Measurements from ENCODE around the gene DHRS4.

DHRS4 gene

DNA sequence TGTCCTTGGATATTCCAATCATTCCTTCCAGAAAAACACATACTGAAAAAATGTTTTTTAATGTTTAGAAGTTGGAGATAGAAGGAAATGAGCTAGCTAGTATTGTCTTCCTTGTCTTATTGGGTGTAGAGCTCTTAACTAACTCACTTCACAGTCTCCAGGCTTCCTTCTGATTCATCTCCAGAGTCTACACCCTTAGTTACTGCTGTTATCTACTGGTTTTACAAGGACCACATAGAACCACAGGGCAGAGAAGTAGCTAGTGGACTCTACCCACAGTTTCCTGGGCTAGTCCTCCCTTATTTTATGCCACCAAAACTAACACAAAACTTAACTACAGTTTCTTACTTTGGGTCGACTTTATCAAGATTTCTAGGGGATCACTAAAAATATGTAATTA is 31.0 kb upstream of the DHRS4 start:
- TF ChIP-seq, protein P1, sequence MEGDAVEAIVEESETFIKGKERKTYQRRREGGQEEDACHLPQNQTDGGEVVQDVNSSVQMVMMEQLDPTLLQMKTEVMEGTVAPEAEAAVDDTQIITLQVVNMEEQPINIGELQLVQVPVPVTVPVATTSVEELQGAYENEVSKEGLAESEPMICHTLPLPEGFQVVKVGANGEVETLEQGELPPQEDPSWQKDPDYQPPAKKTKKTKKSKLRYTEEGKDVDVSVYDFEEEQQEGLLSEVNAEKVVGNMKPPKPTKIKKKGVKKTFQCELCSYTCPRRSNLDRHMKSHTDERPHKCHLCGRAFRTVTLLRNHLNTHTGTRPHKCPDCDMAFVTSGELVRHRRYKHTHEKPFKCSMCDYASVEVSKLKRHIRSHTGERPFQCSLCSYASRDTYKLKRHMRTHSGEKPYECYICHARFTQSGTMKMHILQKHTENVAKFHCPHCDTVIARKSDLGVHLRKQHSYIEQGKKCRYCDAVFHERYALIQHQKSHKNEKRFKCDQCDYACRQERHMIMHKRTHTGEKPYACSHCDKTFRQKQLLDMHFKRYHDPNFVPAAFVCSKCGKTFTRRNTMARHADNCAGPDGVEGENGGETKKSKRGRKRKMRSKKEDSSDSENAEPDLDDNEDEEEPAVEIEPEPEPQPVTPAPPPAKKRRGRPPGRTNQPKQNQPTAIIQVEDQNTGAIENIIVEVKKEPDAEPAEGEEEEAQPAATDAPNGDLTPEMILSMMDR (IDR thresholded peaks at IDR 0.05; ENCODE audit: insufficient read depth, low read depth, low read length, missing control alignments) = no peak
- no peak for DNase-seq (ENCODE audit: low read depth)
- H3K4me3 ChIP-seq (ENCODE audit: low read length) = no peak overlapping the region

DNA sequence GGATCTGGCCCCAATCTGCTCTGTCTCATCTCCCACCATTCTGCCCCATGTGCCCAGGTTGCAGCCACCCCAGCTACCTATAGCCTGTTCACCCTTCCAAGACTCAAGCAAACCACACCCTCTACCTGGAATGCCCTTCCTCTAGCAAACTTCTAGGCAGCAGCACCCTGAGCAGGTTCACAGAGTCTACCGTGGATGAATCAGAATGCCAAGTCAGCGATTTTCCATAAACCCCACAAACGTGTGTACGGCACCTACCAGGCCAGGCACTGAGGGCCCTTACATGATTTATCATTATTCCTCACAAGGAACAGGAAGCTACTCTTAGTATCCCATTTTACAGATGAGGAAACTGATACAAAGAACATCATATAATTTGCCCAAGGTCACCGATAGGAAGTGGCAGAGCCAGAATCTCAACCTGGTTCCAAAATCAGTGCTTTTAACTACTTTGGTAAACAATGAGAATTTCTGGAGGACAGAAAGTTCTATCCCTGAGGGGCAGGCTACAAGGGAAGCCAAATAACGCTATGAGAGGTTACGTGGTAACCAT is 28.0 kb upstream of the DHRS4 start:
- no peak for DNase-seq (ENCODE audit: low read depth)
- TF ChIP-seq, protein P1 (IDR thresholded peaks at IDR 0.05; ENCODE audit: insufficient read depth, low read depth, low read length, missing control alignments) = no peak
- no peak overlapping the region for H3K4me3 ChIP-seq (ENCODE audit: low read length)

DNA sequence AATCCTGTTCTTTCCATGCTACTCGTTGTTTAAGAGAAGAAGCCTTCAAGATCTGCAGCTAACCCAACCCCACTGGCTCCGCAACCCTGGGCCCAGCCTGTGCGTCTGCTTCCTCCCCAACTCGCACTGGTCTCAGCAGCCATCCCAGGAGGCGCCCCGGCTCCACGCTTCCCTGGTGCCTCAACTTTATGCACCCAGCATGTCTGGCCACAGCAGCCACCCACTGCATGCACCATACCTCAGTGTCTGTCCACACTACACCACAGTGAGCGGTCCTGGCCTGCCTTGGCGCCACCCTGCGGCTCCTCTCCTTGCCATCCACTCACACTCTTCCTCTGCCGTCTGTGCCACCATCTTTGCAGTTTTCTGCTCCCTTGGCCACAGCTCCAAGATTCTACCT is 27.0 kb upstream of the DHRS4 start:
- H3K4me3 ChIP-seq (ENCODE audit: low read length) = no peak overlapping the region
- TF ChIP-seq, protein P1 (IDR thresholded peaks at IDR 0.05; ENCODE audit: insufficient read depth, low read depth, low read length, missing control alignments) = no peak
- DNase-seq (ENCODE audit: low read depth) = no peak

DNA sequence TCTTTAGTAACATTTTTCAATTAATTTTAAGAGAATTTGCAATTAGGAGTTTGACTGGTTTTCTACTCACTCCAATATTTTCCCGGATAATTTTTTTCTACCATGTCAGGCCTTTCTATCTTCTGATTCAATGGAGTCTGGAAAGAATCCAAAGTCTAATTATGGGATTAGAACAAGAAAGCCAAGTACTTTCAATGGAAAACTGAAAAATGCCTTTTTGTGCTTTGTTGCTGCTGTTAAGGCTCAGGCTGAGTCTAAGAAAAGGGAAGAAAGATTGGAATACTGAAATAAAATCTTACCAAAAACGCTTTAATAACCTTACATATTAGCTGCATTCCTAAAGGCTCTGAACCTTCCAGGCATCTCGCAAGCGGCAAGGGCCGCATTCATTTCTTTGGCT is 24.4 kb upstream of the DHRS4 start:
- TF ChIP-seq, protein P1 (IDR thresholded peaks at IDR 0.05; ENCODE audit: insufficient read depth, low read depth, low read length, missing control alignments) = no peak

DNA sequence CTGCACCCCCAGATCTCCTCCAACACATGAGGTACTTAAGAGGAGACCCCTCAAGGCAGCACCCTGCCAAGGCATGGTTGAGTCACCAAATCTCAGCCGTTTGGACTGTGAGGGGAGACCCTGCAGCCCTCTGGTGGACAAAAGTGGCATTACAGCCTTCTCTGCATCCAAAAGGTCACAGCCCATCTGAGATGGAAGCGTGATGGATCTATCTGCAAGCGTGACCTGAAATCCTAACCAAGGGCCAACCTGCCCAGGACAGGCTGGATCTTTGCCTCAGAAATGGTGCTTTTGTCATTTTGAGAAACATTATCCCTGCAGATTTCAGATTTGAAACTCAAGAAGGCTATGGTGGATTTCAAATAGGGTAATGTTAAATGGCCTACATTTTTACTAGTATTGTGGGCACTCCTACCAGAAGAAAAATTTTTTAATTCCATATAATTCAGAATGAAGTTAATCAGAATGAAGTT is 23.7 kb upstream of the DHRS4 start:
- TF ChIP-seq, protein P1 (IDR thresholded peaks at IDR 0.05; ENCODE audit: insufficient read depth, low read depth, low read length, missing control alignments) = peak; percentile 99
- peak; percentile 72 for DNase-seq (ENCODE audit: low read depth)

More for the DNA sequence above, 24.4 kb upstream of the DHRS4 start:
- no peak overlapping the region for H3K4me3 ChIP-seq (ENCODE audit: low read length)
- DNase-seq (ENCODE audit: low read depth) = no peak

DNA sequence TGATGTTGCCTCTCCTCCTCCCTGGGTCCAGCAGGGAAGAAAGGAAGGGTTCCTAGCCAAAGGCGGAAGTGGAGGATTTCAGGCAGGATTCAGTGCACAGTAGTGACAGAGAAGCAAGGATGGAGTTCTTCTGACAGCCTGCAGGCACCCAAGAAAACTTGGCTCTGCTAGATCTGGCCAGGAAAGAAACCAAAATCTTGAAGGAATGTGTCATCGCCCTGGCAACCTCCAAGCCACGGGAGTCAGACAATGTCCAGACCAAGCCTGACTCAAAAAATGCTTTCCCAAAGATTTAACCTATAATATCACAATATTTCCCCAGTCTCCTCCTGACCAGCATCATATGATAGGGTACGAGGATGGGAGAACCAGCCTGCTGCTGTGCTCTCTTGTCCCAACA is 22.8 kb upstream of the DHRS4 start:
- DNase-seq (ENCODE audit: low read depth) = no peak
- TF ChIP-seq, protein P1 (IDR thresholded peaks at IDR 0.05; ENCODE audit: insufficient read depth, low read depth, low read length, missing control alignments) = no peak
- H3K4me3 ChIP-seq (ENCODE audit: low read length) = no peak overlapping the region

More for the DNA sequence above, 23.7 kb upstream of the DHRS4 start:
- no peak overlapping the region for H3K4me3 ChIP-seq (ENCODE audit: low read length)

DNA sequence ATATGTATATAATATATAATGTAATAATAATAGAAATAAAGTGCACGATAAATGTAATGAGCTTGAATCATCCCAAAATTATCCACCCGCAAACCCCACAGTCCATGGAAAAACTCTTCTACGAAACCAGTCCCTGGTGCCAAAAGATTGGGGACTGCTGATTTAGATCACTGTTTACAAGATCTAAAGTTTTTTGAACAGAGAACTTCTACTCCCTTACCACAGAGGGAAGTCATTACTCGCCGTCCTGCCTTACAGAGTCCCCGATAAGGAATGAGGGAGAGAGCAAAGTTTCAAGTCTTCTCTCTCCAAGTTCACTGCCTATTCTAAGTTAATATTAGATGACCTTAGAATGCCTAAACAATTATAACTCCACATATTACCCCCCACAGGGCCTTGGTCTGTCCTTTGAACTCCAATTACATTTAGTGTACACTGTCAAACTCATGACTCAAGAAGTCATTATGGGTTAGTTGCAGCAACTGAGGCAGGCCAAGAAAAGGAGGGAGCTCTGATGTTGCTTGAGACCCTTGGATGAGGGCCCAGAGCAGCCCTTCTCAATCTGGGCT is 21.8 kb upstream of the DHRS4 start:
- DNase-seq (ENCODE audit: low read depth) = no peak
- TF ChIP-seq, protein P1 (IDR thresholded peaks at IDR 0.05; ENCODE audit: insufficient read depth, low read depth, low read length, missing control alignments) = no peak
- no peak overlapping the region for H3K4me3 ChIP-seq (ENCODE audit: low read length)
